ENCODE measurements around the gene MAP3K10.

Gene MAP3K10

GRCh38 chr19:40231057-40231456, 39.8 kb downstream of the MAP3K10 start:
- no peak for TF ChIP-seq CTCF (IDR thresholded peaks at IDR 0.05; ENCODE audit: control insufficient read depth, extremely low read depth, insufficient read depth)
- H3K4me3 ChIP-seq (ENCODE audit: low read depth, low read length), result no peak overlapping the region
- no peak for DNase-seq (ENCODE audit: low read depth)

GRCh38 chr19:40231544-40232424, 40.6 kb downstream of the MAP3K10 start:
- no peak for TF ChIP-seq CTCF (IDR thresholded peaks at IDR 0.05; ENCODE audit: control insufficient read depth, extremely low read depth, insufficient read depth)
- no peak overlapping the region for H3K4me3 ChIP-seq (ENCODE audit: low read depth, low read length)
- no peak for DNase-seq (ENCODE audit: low read depth)

- no peak overlapping the region for H3K4me3 ChIP-seq (ENCODE audit: low read depth, low read length)
- no peak for TF ChIP-seq CTCF (IDR thresholded peaks at IDR 0.05; ENCODE audit: control insufficient read depth, extremely low read depth, insufficient read depth)
- DNase-seq (ENCODE audit: low read depth), result no peak
These were observed 41.3 kb downstream of the MAP3K10 start for GRCh38 chr19:40232479-40232878.

GRCh38 chr19:40232949-40233810, 42.0 kb downstream of the MAP3K10 start:
- DNase-seq (ENCODE audit: low read depth), result no peak
- H3K4me3 ChIP-seq (ENCODE audit: low read depth, low read length), result no peak overlapping the region
- no peak for TF ChIP-seq CTCF (IDR thresholded peaks at IDR 0.05; ENCODE audit: control insufficient read depth, extremely low read depth, insufficient read depth)

GRCh38 chr19:40233811-40234389, 42.7 kb downstream of the MAP3K10 start:
- no peak for TF ChIP-seq CTCF (IDR thresholded peaks at IDR 0.05; ENCODE audit: control insufficient read depth, extremely low read depth, insufficient read depth)
- no peak for DNase-seq (ENCODE audit: low read depth)
- no peak overlapping the region for H3K4me3 ChIP-seq (ENCODE audit: low read depth, low read length)

- TF ChIP-seq CTCF (IDR thresholded peaks at IDR 0.05; ENCODE audit: control insufficient read depth, extremely low read depth, insufficient read depth), result no peak
- DNase-seq (ENCODE audit: low read depth), result no peak
- no peak overlapping the region for H3K4me3 ChIP-seq (ENCODE audit: low read depth, low read length)
These were observed 43.4 kb downstream of the MAP3K10 start for GRCh38 chr19:40234429-40235237.
